Fibroblast of upper back skin (primary cell): ENCODE data around the gene BRD4.

Source experiments
- DNase-seq: peaks from one replicate; pipeline ENCODE4 v3.0.0-alpha.2; 2013

Gene BRD4

DNA sequence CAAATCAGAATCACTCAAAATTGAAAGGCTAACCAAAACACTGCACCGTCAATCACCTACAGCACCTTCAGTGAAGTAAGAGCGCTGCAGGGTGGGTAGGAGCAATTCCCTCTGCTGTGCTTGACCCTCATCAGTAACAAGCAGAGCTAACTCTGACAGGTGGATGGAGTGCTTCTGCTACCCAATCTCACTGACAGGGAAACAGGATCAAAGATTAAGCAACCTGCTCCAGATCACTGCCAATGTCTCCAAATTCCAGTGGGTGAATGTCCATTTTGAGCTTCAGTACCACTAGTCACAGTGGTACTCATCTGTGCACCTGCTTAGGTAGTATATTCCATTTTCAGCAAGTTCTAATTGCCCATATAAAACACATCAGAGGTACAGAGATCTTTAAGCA is 25.2 kb downstream of the BRD4 start:
- no peak for DNase-seq

DNA sequence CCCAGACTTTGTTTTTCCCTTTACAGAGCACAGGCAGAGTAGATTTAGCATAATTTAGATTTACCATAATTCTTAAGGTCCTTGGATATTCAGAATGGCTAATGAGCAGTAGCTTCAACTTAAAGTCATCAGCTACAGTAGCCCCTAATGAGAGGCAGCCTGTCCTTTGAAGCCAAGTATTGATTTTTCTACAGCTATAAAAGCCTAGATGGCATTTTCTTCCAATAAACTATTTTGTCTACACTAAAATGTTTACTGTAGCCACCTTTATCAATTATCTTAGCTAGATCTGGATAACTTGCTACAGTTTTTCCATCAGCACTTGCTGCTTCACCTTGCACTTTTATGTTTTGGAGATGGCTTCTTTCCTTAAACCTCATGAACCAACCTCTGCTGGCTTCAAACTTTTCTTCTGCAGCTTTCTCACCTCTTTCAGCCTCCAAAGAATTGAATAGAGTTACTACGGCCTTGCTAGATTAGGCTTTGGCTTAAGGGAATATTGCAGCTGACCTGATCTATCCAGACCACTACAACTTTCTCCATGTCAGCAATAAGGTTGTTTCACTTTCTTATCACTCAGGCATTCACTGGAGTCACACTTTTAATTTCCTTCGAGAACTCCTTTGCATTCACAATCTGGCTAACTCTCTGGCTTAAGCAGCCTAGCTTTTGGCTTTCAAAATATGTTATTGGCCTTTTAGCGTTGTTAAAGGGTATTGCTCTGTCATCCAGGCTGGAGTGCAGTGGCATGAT is 26.6 kb downstream of the BRD4 start:
- no peak for DNase-seq

DNA sequence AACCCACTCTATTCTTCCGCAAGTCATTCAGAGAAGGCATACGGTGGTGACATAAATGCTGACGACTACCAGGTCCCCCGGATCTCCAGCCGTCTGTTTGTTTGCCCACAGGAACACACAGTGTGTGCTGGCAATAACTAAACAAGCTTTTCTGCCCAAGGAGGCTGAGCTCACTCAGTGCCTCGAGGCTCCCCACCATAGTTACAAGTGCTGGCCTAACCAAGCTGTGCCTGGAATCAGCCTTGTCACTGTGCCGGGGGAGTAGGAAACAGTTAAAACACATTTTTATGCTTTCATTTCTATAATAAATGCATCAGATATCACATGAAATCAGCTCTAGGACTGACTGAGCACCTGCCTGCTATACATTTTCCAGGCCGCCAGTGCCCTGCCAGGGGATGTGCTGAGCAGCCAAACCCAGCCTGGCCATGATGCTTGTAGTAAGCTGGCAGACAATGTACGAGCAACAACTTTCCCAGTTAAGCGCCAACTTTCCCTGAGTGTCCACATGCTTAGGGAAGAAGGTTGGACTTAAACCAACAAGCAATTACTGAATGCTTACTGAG is 28.1 kb downstream of the BRD4 start:
- DNase-seq: no peak

DNA sequence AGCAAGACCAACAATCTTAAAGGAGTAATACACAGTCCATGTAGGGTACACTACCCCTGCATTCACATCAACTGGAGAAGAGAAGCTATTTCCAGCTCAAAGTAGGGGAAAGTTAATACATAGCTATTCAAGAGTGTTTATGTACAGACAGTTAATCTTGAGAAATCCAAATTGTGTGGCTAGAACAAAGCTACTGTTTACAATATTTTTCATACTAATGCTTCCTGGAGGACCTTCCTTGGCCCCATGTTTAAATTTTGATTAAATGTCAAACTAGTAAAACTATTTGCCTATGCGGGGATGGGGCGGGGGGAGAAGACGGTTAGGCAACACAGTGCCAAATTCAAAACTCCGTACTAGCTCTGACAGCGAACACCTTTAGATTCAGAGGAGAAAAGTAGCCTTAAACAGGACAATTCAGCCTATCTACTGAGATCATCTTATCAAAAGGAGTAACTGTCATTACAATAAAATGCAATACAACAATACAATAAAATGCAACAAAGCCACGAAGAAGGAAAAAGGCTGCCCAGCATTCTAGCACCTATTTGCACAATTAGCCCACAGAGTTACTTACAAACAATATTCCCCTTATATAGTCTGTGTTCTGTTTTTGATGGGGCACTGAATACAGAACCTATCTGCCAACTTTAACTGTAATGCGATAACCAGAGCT is 29.1 kb downstream of the BRD4 start:
- no peak for DNase-seq

DNA sequence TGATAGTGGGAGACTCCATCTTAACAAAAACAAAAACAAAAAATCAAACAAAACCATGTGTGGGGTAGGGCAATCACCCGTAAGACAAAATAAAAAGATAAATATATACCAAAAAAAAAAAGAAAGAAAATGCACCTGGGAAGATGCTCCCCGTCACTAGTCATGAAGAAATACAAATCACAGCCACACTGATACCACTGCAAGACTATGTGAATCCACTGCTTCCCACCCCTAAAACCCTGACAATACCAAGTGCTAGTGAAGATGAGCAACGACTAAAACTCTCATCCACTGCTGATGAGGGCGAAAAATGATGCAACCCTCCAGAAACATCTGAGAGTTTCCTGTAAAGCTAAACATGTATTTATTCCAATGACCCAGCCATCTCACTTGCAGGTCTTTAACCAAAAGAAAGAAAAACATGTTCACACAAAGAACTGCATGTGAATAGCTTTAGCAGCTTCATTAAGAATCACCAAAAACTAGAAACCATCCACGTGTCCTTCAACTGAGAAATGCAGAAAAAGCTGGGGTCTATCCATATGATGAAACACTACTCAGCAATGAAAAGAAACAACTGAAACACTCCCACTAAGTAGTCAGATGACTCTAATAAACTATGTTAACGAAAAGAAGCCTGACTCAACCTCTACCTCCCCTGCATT is 31.7 kb downstream of the BRD4 start:
- DNase-seq: peak; percentile 91

DNA sequence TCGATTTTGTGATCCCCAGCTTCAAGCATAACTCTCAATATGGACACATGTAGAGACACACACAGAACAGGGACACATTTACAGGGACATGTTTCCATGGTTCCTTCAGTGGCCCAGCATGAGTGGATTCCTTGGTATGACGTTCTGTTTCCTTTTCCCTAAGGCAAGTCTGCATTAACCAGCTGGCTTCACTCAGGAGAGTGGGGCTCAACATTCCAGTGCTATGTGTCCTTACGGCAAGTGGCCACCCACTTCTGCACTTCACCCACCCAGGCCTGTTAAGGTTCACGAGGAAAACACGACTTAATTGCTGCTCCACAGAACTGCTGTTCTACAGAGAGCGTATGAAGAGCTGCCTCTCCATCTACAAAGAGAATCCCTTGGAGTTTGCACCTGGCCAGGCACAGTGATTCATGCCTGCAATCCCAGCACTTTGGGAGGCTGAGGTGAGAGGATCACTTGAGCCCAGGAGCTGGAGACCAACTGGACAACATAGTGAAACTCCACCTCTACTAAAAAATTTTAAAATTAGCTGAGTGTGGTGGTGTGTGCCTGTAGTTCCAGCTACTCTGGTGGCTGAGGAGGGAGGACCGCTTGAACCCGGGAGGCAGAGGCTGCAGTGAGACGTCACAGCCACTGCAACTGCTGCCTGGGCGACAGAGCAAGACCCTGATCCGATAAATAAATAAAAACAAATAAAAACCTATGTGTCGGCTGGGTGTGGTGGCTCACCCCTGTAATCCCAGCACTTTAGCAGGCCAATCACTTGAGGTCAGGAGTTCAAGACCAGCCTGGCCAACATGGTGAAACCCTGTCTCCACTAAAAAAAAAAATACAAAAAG is 32.5 kb downstream of the BRD4 start:
- DNase-seq: peak; percentile 86

DNA sequence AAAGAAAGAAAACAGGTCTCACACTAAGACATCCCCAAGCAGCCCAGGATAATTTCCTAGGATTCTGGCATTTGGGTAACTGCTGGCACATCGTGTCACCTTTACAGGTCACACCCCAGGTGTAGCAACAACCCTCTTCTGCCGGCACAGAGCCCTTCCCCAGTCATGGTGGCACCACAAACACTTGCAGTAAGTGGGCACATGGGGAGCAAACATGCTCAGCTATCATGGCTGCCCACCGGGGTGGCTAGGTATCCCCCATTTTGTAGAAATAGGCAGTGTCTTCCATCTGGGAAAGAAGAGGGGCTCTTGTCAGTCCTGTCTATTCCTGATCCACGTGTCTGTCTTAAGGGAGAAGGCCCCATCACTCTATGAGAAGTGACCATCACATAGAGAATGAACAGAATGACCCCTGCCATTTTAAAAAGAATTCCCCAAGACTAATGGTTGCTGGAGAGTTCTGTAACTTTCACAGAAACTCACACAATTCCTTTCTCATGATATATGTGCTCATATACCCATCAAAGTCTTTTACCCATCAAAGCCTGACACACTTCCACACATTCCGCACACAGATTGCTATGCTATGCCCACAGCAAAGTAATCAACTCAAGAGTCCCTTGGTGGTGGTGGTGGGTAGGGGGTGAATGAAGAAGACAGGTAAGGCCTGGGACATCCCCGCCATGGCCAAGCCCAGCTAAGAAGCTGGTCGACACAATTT is 33.3 kb downstream of the BRD4 start:
- DNase-seq: no peak

DNA sequence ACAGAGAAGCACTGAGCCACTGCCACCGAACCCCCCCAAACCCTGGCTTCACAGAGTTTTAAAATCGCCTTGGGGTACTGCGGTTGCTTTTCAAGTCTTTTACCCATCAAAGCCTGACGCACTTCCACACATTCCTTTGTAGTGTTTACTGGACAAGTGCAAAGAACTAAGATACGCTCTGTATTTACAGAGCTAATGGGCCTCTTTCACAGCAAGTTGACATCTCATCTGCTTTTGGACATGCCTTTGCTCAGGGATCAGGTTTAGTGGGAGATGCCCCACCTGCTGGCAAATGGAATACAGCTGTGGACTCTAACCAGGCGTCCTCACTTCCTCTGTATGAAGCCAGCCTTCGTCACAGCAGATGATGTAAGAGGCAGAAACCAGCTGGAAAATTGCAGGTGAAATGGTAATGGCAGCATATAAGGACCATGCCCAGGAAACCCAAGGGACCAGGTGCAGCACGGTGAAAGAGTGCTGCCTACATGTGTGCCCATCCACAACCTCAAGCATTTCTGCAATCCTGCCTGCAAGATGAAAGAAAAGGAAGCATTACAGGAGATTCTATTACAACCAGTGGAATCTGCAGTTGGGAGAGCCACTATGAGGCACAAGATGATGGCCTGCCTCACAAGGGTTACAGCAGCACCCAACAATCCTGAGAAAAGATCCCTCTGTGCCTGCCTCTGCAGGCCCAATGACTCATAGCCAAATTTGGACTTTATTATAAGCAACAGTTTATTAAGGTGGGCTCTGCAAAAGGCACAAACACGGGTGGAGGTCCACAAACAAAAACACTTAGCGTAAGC is 34.7 kb downstream of the BRD4 start:
- DNase-seq: peak; percentile 78

DNA sequence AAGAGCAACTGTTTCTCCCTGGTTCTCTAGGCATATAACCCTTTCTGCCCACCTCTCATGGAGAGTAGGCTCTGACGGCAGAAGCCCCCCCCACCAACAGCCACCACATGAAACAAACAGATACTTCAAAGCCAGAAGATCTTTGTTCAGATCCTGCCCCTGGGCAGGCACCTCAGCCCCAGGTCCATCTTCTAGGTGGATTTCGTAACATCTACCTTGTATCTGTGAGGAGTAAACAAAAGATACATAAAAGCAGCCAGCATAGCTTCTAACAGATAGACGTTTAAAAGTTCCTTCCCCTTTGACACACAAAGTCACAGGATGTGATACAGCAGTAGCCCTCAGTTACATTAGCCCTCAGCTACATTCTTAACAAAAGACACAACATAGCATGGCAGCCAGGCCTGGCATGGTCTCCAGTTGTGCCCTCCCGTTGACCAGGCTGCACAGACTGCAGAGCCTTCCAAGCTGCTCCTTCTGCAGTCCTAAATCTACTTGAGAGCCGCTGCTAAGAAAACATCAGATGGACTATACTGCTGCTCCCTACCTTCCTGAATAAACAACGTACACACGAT is 35.4 kb downstream of the BRD4 start:
- no peak for DNase-seq

DNA sequence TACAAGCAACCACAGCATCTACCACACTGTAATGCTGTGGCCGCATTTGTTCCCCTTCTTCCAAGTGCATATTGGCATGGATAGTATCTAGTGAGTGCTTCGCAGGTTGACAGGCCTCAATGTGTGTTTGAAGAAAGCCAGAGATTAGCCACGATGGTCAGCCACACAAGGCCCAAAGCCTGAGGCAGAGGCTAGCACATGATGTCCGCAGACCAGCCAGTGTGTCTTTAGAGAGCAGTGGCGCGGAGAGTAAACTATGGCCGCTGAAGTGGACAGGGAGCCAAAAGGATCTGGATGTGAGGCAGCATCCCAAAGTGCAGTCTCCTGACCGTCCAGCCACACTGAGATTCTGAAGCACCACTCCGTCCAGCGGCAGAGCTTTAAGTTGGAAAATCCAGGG is 36.0 kb downstream of the BRD4 start:
- DNase-seq: no peak

DNA sequence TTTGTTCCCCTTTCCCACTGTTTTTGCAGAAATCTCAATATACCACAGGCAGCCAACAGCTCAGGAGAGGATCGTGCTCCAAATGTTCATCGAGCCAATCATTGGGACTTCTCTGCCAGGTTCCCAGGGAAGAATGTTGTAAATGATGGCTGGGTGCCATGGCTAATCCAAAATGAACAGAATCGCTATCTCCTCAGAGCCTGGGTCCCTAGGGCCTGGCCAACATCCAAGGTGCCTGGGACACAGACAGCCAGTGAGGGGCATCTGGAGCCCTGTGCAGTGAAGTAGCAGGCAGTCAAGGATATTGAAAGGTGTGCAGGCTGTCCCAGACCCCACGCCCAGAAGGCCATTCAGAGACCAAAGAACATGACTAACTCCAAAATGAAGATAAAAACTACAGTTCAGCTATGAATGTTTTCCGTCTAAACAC is 37.8 kb downstream of the BRD4 start:
- DNase-seq: no peak

DNA sequence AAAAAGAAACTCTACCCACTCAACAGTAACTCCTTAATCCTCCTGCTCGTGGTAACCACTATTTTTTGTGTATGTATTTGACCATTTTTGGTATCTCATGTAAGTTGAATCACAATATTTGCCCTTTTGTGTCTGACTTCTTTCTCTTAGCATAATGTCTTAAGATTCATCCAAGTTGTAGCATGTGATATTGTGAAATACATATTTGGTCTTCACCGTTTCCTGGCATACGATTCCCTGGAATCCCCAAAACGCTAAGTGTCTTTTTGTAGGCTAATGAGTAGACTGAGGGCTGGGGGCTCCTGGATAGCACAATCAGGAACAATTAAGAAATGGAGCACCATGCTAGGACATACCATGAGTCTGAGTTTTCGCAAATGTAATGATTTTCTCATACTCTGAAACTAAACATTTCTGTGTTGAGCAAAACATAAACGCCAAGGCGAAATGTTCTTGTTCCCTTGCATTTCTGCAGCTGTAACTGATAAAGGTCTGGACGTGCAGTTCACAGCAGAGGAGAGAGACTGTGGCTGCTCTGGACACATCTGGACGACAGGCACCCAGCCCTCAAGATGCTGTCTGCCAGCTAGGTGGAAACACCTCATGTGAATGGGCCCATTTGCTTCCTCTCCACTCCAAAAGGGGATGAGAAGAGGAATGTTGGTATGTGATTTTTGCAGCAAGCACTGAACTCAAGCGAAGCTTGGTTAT is 38.4 kb downstream of the BRD4 start:
- DNase-seq: peak; percentile 70

DNA sequence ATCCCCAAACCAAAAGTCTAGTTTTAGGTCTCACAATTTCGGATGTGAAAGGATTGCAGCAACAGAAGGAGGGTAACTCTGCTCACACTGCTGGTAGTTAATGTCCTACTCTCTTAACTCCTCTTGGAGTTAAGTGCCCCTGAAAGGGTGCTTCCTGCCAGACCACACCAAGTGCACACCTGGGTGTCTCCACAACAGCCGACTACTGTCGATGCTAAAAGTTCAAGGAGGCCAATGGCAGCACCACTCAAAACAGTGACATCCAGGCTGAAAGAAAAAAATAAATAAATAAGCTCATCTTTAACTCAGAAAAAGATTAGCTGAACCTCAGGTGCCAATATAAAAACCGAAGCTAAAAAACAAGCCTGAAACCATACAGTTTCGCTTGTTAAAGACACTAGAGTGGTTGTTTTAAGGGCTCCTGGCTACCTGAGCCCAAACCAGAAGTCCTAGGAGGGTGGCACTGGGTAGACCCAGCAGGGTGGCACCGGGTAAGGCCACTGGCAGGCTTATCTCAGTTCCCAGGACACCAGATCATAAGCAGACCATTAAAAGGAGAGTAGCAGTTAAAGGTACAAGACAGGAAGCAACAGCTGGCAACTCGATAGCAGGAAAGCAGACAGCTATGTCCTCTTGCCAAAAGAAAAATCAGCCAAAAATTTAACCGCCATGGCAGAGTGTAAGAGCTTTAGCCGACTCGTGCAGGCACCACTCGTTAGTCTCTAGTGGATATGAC is 39.3 kb downstream of the BRD4 start:
- DNase-seq: peak; percentile 44

DNA sequence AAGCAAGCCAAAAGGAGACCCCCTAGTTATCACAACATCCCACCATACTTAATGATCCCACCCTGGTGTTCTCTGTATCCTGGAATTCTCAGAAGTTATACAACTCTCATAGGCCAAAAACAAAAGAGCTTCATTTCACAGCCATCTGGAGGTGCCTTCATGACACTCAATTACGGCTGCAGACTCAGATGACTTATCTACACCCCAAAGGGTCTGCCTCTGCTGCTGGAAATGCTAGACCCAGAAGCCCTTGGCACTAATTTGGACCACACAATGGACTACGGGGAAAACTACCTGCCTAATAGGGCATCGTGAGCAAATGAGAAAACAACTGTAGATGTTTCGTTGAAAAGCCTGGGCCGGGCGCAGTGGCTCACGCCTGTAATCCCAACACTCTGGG is 40.2 kb downstream of the BRD4 start:
- DNase-seq: no peak

DNA sequence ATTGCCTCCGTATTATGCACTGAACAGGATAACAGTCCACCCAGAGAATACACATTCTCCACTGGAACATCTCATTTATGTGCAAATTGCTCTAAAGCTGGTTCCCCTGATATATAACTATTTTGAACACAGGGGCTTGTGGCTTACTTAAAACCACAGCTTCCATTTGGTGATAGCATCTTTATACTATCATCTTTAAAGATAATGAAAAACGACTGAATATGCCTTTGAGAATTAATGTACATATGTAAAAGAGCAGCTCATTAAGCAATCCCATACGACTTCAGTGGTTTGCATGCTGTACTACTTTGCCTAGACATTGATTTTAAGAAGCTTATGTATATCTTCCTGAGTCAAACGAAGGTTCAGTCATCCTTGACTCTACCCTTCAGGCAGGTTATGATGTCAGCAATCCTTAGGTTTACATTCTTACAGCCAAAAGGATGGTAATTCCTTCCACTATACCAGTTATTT is 40.8 kb downstream of the BRD4 start:
- DNase-seq: peak; percentile 50

DNA sequence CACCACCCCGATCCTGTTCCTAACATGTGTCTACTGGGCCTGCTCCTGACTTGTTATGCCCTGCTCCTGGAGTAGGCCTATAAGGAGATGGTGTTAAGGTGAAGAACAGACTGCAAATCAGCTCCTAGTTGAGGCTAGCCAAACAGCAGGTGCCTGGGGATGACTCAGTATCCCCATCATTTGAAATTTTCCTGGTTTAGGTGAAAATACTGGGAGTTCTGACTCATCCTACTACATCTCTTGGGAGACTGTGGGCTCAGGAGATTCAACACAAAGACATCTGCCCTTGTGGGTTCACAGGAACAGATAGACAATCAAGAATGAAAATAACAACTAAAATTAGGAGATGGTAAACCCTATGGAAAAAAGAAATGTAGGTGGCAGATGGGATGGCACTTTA is 41.2 kb downstream of the BRD4 start:
- DNase-seq: peak; percentile 68

DNA sequence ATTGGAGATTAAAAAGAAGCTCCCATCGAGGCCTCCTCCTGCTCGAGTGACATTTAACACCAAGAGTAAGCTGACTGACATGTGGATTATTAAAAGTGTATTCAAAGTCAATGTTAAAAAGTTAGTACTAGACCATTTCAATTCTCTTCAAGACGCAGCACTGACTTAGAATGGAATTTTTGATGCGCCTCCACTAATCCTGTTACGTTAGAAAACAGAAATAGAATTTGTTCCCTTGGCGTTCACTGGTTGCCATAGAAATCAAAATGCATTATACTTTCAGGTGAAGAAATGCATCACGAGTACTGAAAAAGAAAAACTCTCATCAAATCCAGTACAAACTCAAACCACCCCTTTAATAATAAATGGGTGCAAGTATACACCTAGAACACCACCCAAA is 42.2 kb downstream of the BRD4 start:
- no peak for DNase-seq

DNA sequence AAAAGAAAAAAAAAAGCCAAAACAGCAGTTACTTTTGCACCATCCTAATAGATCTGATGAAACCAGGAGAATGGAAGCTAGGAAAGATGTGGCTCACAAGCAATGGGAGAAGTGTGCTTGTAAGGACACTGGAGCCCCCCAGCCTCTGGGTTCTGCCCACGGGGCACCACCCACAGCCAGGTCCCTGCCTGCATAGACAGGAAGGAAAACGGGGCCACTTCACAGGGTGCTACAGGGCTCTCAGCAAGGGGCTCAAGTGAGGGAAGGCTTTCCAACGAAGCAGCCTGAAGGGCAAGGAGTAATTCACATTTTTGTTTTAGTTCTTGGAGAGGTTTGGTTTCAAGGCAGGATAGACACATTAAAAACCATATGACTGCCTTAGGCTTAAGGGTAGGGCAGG is 42.7 kb downstream of the BRD4 start:
- DNase-seq: no peak
